RCC 7860 (cell line): ENCODE data around the gene EMX2.

Source experiments
- DNase-seq: peaks from one replicate; pipeline ENCODE4 v3.0.0-alpha.2; 2015; ENCODE audit warnings: low spot score
- FAIRE-seq: peaks from 2 replicates; lab custom pipeline; 2012; peaks lifted over from hg19 to GRCh38; lab: Jason Lieb, UNC

The EMX2 gene

GRCh38 chr10:117591043-117591442 is 48.5 kb downstream of the EMX2 start:
- no peak for FAIRE-seq
- no peak for DNase-seq

- no peak for DNase-seq
- FAIRE-seq: no peak
Observed at GRCh38 chr10:117594722-117595121, 52.2 kb downstream of the EMX2 start.

- FAIRE-seq (no peak), DNase-seq (no peak)
Observed at GRCh38 chr10:117596706-117597105, 54.2 kb downstream of the EMX2 start.

GRCh38 chr10:117597216-117597615 is 54.7 kb downstream of the EMX2 start:
- no peak for DNase-seq
- FAIRE-seq: no peak
